SK-N-SH (cell line): ENCODE results near the gene CPTP.

Source experiments
- TF ChIP-seq, protein P1 (sequence below): fragments of 200-600 bp; sonication (generic); IDR thresholded peaks from 2 replicates; pipeline ENCODE4 v1.6.1; 2017; ENCODE audit warnings: antibody characterized with exemption, mild to moderate bottlenecking, moderate library complexity
- TF ChIP-seq, protein P2 (sequence below): IDR thresholded peaks from 2 replicates; pipeline ENCODE4 v1.4.0; 2012; ENCODE audit warnings: low read depth, borderline replicate concordance

DNA sequence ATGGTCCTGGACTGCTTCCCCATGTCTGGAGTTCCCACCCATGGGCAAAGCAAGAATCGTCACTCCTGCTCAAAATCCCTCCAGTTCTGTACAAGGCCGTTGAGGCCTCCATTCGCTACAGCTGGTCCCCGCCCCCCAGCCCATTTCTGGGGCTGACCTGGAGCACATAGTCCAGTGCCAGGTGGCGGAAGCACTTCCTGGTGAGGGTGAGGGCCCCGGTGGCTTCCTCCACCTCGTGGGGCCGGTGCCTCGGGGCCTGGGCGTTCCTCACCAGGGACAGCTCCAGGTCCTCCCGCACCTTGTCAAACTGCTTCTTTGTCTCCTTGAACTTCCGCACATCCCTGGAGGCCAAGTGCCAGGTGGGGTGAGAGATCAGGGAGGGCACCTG lies 24.3 kb upstream of the CPTP start:
- TF ChIP-seq, protein P1, sequence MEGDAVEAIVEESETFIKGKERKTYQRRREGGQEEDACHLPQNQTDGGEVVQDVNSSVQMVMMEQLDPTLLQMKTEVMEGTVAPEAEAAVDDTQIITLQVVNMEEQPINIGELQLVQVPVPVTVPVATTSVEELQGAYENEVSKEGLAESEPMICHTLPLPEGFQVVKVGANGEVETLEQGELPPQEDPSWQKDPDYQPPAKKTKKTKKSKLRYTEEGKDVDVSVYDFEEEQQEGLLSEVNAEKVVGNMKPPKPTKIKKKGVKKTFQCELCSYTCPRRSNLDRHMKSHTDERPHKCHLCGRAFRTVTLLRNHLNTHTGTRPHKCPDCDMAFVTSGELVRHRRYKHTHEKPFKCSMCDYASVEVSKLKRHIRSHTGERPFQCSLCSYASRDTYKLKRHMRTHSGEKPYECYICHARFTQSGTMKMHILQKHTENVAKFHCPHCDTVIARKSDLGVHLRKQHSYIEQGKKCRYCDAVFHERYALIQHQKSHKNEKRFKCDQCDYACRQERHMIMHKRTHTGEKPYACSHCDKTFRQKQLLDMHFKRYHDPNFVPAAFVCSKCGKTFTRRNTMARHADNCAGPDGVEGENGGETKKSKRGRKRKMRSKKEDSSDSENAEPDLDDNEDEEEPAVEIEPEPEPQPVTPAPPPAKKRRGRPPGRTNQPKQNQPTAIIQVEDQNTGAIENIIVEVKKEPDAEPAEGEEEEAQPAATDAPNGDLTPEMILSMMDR: no peak; the same call in 1 of the 2 replicates
- TF ChIP-seq, protein P2, sequence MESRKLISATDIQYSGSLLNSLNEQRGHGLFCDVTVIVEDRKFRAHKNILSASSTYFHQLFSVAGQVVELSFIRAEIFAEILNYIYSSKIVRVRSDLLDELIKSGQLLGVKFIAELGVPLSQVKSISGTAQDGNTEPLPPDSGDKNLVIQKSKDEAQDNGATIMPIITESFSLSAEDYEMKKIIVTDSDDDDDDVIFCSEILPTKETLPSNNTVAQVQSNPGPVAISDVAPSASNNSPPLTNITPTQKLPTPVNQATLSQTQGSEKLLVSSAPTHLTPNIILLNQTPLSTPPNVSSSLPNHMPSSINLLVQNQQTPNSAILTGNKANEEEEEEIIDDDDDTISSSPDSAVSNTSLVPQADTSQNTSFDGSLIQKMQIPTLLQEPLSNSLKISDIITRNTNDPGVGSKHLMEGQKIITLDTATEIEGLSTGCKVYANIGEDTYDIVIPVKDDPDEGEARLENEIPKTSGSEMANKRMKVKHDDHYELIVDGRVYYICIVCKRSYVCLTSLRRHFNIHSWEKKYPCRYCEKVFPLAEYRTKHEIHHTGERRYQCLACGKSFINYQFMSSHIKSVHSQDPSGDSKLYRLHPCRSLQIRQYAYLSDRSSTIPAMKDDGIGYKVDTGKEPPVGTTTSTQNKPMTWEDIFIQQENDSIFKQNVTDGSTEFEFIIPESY: no peak
